CD4-positive, alpha-beta T cell treated with Interleukin-17A for 4 hours (primary cell): ENCODE results near the gene NASP.
A peak's percentile ranks its signal among the peaks of the same experiment; 100 is the strongest.

Experiments
- DNase-seq: peaks from one replicate; pipeline ENCODE4 v3.0.0-alpha.2; 2020; ENCODE audit warnings: mixed read lengths

Gene NASP

GRCh38 chr1:45583666-45584350 lies at the start of gene NASP:
Gene NASP, plus strand, starts transcription at chr1:45584041. Its CDS starts 106 bp downstream, at chr1:45584147.
- peak; percentile 92 for DNase-seq

- DNase-seq = no peak
Measured at GRCh38 chr1:45535988-45536766, 47.7 kb upstream of the NASP start.

GRCh38 chr1:45536886-45537285 lies 47.0 kb upstream of the NASP start:
- no peak for DNase-seq

- no peak for DNase-seq
Measured at GRCh38 chr1:45541193-45541592, 42.6 kb upstream of the NASP start.

- DNase-seq = no peak
Measured at GRCh38 chr1:45542591-45542990, 41.2 kb upstream of the NASP start.

GRCh38 chr1:45543581-45544417 lies 40.0 kb upstream of the NASP start:
- DNase-seq = peak; percentile 70

- no peak for DNase-seq
Measured at GRCh38 chr1:45544530-45544929, 39.3 kb upstream of the NASP start.

- no peak for DNase-seq
Measured at GRCh38 chr1:45545019-45545493, 38.8 kb upstream of the NASP start.

DNA sequence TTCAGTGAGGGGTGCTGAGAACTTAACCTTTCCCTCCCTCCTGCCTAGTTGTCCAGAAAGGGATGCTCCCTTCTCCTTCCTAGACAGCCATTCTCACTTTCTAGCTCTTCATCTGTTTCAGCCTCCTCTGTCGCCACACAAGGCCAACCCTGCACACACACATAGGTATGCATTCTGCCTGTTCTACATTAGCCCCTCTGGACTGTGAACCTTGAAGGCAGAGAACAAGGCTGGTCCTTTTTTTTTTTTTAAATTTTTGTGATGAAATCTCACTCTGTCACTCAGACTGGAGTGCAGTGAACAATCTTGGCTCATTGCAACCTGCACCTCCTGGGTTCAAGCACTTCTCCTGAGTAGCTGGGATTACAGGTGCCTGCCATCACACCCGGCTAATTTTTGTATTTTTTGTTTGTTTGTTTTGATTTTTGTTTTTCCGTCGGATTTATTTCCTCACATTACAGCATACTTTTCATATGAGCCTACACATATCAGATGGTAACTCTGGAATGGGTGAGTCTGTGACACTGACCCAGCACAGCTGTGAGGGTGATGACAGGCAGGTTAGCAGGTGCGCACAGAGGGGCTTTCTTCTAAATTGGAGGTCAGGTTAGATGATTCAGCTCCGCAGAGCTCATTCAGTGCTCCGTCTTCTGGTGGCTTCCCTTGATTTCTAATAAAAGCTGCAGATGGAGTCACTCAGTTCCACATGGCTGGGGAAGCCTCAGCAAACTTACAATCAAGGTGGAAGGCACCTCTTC lies 38.1 kb upstream of the NASP start:
- no peak for DNase-seq

- DNase-seq = peak; percentile 92
Measured at GRCh38 chr1:45550401-45551351, 33.2 kb upstream of the NASP start, which contains the start of gene AKR1A1. Gene AKR1A1, plus strand, starts transcription at chr1:45550826. Its CDS starts 10,969 bp downstream, at chr1:45561795.

GRCh38 chr1:45551684-45552083 lies 32.2 kb upstream of the NASP start:
- DNase-seq = no peak

- no peak for DNase-seq
Measured at GRCh38 chr1:45552331-45552730, 31.5 kb upstream of the NASP start.

DNA sequence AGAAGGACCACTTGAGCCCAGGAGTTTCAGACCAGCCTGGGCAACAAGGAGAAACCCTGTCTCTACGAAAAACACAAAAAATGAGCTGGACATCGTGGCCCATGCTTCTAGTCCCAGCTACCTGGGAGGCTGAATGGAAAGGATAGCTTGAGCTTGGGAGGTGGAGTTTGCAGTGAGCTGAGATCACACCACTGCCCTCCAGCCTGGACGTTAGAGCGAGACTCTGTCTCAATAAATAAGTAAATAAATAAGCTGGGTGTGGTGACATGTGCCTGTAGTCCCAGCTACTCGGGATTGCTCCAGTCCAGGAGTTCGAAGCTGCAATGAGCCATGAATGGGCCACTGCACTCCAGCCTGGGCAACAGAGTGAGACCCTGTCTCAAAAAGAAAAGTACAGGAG lies 29.6 kb upstream of the NASP start:
- DNase-seq = no peak

- no peak for DNase-seq
Measured at GRCh38 chr1:45557422-45557944, 26.4 kb upstream of the NASP start.

GRCh38 chr1:45563843-45564242 lies 20.0 kb upstream of the NASP start:
- DNase-seq = no peak

GRCh38 chr1:45566722-45567121 lies 17.1 kb upstream of the NASP start:
- no peak for DNase-seq

DNA sequence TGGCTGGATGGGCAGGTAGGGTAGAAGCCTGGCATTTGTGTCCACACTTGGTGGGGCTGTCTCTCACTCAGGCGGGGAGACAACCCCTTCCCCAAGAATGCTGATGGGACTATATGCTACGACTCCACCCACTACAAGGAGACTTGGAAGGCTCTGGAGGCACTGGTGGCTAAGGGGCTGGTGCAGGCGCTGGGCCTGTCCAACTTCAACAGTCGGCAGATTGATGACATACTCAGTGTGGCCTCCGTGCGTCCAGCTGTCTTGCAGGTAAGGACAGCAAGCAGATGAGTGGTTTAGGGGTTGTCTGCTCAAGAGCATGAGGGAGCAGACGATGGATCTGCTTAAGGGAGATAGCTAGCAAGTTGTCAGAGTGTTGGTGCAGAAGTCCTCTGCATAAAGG lies 15.9 kb upstream of the NASP start:
- DNase-seq = no peak

GRCh38 chr1:45568421-45568820 lies 15.4 kb upstream of the NASP start:
- DNase-seq = no peak

DNA sequence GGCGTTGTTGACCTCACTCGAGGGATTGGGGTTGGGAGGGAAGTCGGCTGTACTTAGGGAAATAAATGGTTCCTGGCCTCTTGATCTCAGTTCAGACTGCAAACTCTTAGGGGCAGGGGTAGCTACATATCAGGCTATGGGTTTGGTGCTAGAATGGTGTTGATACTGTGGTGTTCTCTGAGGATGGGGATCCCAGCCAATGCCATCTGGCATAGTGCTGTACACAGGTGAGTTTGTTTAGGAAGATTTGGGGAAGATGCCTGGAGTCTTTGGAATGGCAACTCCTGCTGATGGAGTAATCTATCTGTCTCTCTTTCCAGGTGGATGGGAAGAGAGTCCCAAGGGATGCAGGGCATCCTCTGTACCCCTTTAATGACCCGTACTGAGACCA lies 14.3 kb upstream of the NASP start:
- no peak for DNase-seq

GRCh38 chr1:45569962-45570581 lies 13.8 kb upstream of the NASP start:
- peak; percentile 78 for DNase-seq

GRCh38 chr1:45570631-45571030 lies 13.2 kb upstream of the NASP start:
- DNase-seq = no peak
